GM19328 (cell line): ENCODE results near the gene SNRPA1.
"Not testable (repeated sequence)": the region's sequence is repeated elsewhere in the genome, so short reads cannot be mapped to it uniquely, and the experiment has no call there.

Experiments
- ATAC-seq: cut with Tn5 transposase; IDR thresholded peaks from one replicate; pipeline ENCODE4 v1.9.1; 2021; ENCODE audit warnings: mild to moderate bottlenecking, moderate library complexity; ENCODE audit not compliant: unreplicated experiment

Gene SNRPA1

GRCh38 chr15:101296418-101297405 is 1.7 kb upstream of the SNRPA1 start:
- ATAC-seq, result no peak

- ATAC-seq, result no peak
Observed at GRCh38 chr15:101295607-101296161, 636 bp upstream of the SNRPA1 start.

GRCh38 chr15:101293122-101293521 is 1.9 kb downstream of the SNRPA1 start:
- ATAC-seq, result no peak

GRCh38 chr15:101288905-101289513 is 6.0 kb downstream of the SNRPA1 start:
- no peak for ATAC-seq

- not testable (repeated sequence) for ATAC-seq
Observed at GRCh38 chr15:101287342-101287741, 7.7 kb downstream of the SNRPA1 start.

GRCh38 chr15:101286471-101287114 is 8.5 kb downstream of the SNRPA1 start:
- no peak for ATAC-seq

GRCh38 chr15:101283931-101284330 is 11.1 kb downstream of the SNRPA1 start:
- no peak for ATAC-seq

GRCh38 chr15:101280007-101280406 is 15.0 kb downstream of the SNRPA1 start:
- no peak for ATAC-seq

- ATAC-seq, result no peak
Observed at GRCh38 chr15:101277943-101278564, 17.0 kb downstream of the SNRPA1 start.

- peak; percentile 89 for ATAC-seq
Observed at GRCh38 chr15:101277038-101277822, 17.8 kb downstream of the SNRPA1 start, which contains the start of gene SELENOS. Gene SELENOS (minus strand): TSS chr15:101277485. CDS start chr15:101277417, 68 bp downstream.

- ATAC-seq, result no peak
Observed at GRCh38 chr15:101276501-101277037, 18.5 kb downstream of the SNRPA1 start.

GRCh38 chr15:101275018-101275417 is 20.0 kb downstream of the SNRPA1 start:
- no peak for ATAC-seq

- ATAC-seq, result no peak
Observed at GRCh38 chr15:101273534-101273933, 21.5 kb downstream of the SNRPA1 start.

- no peak for ATAC-seq
Observed at GRCh38 chr15:101272584-101272983, 22.5 kb downstream of the SNRPA1 start.

- no peak for ATAC-seq
Observed at GRCh38 chr15:101269479-101270223, 25.4 kb downstream of the SNRPA1 start.

- no peak for ATAC-seq
Observed at GRCh38 chr15:101267320-101268104, 27.5 kb downstream of the SNRPA1 start.

GRCh38 chr15:101266787-101267186 is 28.3 kb downstream of the SNRPA1 start:
- ATAC-seq, result no peak

- no peak for ATAC-seq
Observed at GRCh38 chr15:101266034-101266433, 29.0 kb downstream of the SNRPA1 start.
